Measurements from ENCODE around the gene NOMO2. TPM values are rescaled to one million over a fixed set of nuclear protein-coding genes. Genes with fewer than 3 reads are reported as not detected.
"Not testable (repeated sequence)": the region's sequence is repeated elsewhere in the genome, so short reads cannot be mapped to it uniquely, and the experiment has no call there.

The NOMO2 gene, protein sequence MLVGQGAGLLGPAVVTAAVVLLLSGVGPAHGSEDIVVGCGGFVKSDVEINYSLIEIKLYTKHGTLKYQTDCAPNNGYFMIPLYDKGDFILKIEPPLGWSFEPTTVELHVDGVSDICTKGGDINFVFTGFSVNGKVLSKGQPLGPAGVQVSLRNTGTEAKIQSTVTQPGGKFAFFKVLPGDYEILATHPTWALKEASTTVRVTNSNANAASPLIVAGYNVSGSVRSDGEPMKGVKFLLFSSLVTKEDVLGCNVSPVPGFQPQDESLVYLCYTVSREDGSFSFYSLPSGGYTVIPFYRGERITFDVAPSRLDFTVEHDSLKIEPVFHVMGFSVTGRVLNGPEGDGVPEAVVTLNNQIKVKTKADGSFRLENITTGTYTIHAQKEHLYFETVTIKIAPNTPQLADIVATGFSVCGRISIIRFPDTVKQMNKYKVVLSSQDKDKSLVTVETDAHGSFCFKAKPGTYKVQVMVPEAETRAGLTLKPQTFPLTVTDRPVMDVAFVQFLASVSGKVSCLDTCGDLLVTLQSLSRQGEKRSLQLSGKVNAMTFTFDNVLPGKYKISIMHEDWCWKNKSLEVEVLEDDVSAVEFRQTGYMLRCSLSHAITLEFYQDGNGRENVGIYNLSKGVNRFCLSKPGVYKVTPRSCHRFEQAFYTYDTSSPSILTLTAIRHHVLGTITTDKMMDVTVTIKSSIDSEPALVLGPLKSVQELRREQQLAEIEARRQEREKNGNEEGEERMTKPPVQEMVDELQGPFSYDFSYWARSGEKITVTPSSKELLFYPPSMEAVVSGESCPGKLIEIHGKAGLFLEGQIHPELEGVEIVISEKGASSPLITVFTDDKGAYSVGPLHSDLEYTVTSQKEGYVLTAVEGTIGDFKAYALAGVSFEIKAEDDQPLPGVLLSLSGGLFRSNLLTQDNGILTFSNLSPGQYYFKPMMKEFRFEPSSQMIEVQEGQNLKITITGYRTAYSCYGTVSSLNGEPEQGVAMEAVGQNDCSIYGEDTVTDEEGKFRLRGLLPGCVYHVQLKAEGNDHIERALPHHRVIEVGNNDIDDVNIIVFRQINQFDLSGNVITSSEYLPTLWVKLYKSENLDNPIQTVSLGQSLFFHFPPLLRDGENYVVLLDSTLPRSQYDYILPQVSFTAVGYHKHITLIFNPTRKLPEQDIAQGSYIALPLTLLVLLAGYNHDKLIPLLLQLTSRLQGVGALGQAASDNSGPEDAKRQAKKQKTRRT
- 91.0 and 103 TPM in 2 replicates for total RNA-seq (2012; rRNA removed)

GRCh38 chr16:18561727-18562314 lies at the start of gene NOMO2:
Gene NOMO2, minus strand, starts transcription at chr16:18562097. Its CDS starts 57 bp downstream, at chr16:18562040.
- Histone ChIP-seq H3K4me2 (ENCODE audit: low read length) (peak within 1 kb of the TSS; percentile 63), H3K9ac (ENCODE audit: low read depth, low read length) (peak within 1 kb of the TSS; percentile 58), H3K4me3 (ENCODE audit: low read length) (peak within 1 kb of the TSS; percentile 71)
- H3K27me3 ChIP-seq (ENCODE audit: control insufficient read depth, insufficient read depth, low read length); H3K36me3 ChIP-seq (ENCODE audit: insufficient read depth, low read length); H3K4me1 ChIP-seq (ENCODE audit: control insufficient read depth, insufficient read depth, low read length); H3K9me3 ChIP-seq (replicated peaks; ENCODE audit: low read length): not testable (repeated sequence)

- H3K4me3 ChIP-seq (ENCODE audit: low read length); H3K9ac ChIP-seq (ENCODE audit: low read depth, low read length); H3K9me3 ChIP-seq (replicated peaks; ENCODE audit: low read length); H3K4me2 ChIP-seq (ENCODE audit: low read length); H3K36me3 ChIP-seq (ENCODE audit: insufficient read depth, low read length); H3K4me1 ChIP-seq (ENCODE audit: control insufficient read depth, insufficient read depth, low read length); H3K27me3 ChIP-seq (ENCODE audit: control insufficient read depth, insufficient read depth, low read length): not testable (repeated sequence)
Measured at GRCh38 chr16:18610147-18610803, 48.4 kb upstream of the NOMO2 start.

- not testable (repeated sequence) for H3K4me1 ChIP-seq (ENCODE audit: control insufficient read depth, insufficient read depth, low read length); H3K36me3 ChIP-seq (ENCODE audit: insufficient read depth, low read length); H3K4me3 ChIP-seq (ENCODE audit: low read length); H3K27me3 ChIP-seq (ENCODE audit: control insufficient read depth, insufficient read depth, low read length); H3K9ac ChIP-seq (ENCODE audit: low read depth, low read length); H3K4me2 ChIP-seq (ENCODE audit: low read length); H3K9me3 ChIP-seq (replicated peaks; ENCODE audit: low read length)
Measured at GRCh38 chr16:18608271-18608670, 46.4 kb upstream of the NOMO2 start.

- H3K4me2 ChIP-seq (ENCODE audit: low read length); H3K9me3 ChIP-seq (replicated peaks; ENCODE audit: low read length); H3K4me1 ChIP-seq (ENCODE audit: control insufficient read depth, insufficient read depth, low read length); H3K4me3 ChIP-seq (ENCODE audit: low read length); H3K27me3 ChIP-seq (ENCODE audit: control insufficient read depth, insufficient read depth, low read length); H3K9ac ChIP-seq (ENCODE audit: low read depth, low read length); H3K36me3 ChIP-seq (ENCODE audit: insufficient read depth, low read length): not testable (repeated sequence)
Measured at GRCh38 chr16:18603572-18604246, 41.8 kb upstream of the NOMO2 start.

DNA sequence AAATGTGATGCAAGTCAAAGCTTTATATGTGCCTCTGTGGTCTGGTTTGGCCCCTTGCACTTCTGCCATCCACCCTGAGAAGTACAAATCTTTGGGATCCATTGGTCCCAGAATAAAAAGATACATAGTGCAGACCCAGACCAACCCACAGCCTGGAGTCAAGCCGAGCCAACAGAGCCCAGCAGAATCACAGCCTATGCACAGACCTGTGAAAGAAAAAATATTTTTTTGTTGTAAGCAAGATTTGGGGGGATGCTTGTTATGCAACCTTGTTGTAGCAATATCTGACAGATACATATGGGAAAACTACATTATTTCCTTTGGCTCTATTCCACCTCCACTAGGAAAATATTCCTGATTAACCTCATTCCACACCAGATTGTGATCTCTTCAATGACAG lies 36.7 kb upstream of the NOMO2 start:
- H3K4me3 ChIP-seq (ENCODE audit: low read length); H3K4me1 ChIP-seq (ENCODE audit: control insufficient read depth, insufficient read depth, low read length): not testable (repeated sequence)

DNA sequence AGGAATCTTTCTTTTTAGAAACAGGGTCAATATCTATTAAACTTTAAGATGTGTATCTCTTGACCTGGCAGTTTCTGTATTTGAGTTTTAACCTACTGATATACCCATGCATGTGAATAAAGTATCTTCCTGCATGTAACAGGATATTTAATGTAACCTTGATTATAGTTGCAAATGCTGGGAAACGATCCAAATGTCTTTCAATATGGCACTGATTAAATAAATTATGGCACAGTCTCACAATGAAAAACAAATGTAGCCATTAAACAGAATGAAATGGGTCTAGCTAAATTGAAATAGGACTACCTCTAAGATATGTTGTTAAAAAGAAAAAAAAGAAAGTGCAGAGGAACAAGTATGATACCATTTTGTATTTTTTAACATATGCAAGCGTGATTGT lies 35.8 kb upstream of the NOMO2 start:
- H3K9me3 ChIP-seq (replicated peaks; ENCODE audit: low read length); H3K36me3 ChIP-seq (ENCODE audit: insufficient read depth, low read length); H3K27me3 ChIP-seq (ENCODE audit: control insufficient read depth, insufficient read depth, low read length); H3K4me2 ChIP-seq (ENCODE audit: low read length); H3K4me3 ChIP-seq (ENCODE audit: low read length); H3K9ac ChIP-seq (ENCODE audit: low read depth, low read length); H3K4me1 ChIP-seq (ENCODE audit: control insufficient read depth, insufficient read depth, low read length): not testable (repeated sequence)

More for the DNA sequence above, 36.7 kb upstream of the NOMO2 start:
- not testable (repeated sequence) for H3K9ac ChIP-seq (ENCODE audit: low read depth, low read length); H3K9me3 ChIP-seq (replicated peaks; ENCODE audit: low read length); H3K27me3 ChIP-seq (ENCODE audit: control insufficient read depth, insufficient read depth, low read length); H3K4me2 ChIP-seq (ENCODE audit: low read length); H3K36me3 ChIP-seq (ENCODE audit: insufficient read depth, low read length)

DNA sequence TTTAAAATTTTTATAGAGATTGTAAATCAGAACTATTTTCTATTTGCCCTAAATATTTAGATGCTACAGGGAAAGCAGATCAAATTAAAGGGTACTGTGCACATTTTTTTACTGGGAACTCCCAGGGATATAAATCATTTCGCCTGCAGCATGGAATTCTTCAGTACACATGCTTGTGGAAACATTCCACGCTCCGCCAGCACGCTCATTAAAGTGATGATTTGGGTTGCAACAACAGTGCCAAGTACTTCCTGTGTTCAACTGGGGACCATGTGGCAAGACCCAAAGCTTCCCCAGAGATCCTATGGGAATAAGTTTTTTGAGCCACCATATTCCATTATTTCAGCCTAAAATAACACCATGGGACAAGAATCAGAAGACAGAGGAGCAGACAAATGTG lies 35.4 kb upstream of the NOMO2 start:
- not testable (repeated sequence) for H3K4me2 ChIP-seq (ENCODE audit: low read length)

DNA sequence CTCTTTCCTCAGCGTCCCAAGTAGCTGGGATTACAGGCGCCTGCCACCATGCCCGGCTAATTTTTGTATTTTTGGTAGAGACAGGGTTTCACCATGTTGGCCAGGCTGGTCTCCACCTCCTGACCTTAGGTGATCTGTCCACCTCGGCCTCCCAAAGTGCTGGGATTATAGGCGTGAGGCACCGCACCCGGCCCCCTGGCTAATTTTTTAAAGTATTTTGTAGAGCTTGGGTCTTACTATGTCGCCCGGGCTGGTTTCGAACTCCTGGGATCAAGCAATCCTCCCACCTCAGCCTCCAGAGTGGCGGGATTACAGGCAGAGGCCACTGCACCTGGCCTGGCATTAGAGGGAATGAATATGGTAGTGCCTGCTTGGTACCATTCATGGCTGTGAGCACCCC lies 33.9 kb upstream of the NOMO2 start:
- not testable (repeated sequence) for H3K4me3 ChIP-seq (ENCODE audit: low read length); H3K9ac ChIP-seq (ENCODE audit: low read depth, low read length); H3K27me3 ChIP-seq (ENCODE audit: control insufficient read depth, insufficient read depth, low read length); H3K9me3 ChIP-seq (replicated peaks; ENCODE audit: low read length); H3K4me1 ChIP-seq (ENCODE audit: control insufficient read depth, insufficient read depth, low read length); H3K36me3 ChIP-seq (ENCODE audit: insufficient read depth, low read length); H3K4me2 ChIP-seq (ENCODE audit: low read length)

More for the DNA sequence above, 35.4 kb upstream of the NOMO2 start:
- H3K9me3 ChIP-seq (replicated peaks; ENCODE audit: low read length); H3K4me3 ChIP-seq (ENCODE audit: low read length); H3K4me1 ChIP-seq (ENCODE audit: control insufficient read depth, insufficient read depth, low read length); H3K36me3 ChIP-seq (ENCODE audit: insufficient read depth, low read length); H3K27me3 ChIP-seq (ENCODE audit: control insufficient read depth, insufficient read depth, low read length); H3K9ac ChIP-seq (ENCODE audit: low read depth, low read length): not testable (repeated sequence)

- not testable (repeated sequence) for H3K36me3 ChIP-seq (ENCODE audit: insufficient read depth, low read length); H3K4me3 ChIP-seq (ENCODE audit: low read length); H3K9ac ChIP-seq (ENCODE audit: low read depth, low read length); H3K4me2 ChIP-seq (ENCODE audit: low read length); H3K27me3 ChIP-seq (ENCODE audit: control insufficient read depth, insufficient read depth, low read length); H3K9me3 ChIP-seq (replicated peaks; ENCODE audit: low read length); H3K4me1 ChIP-seq (ENCODE audit: control insufficient read depth, insufficient read depth, low read length)
Measured at GRCh38 chr16:18594880-18595279, 33.0 kb upstream of the NOMO2 start.

DNA sequence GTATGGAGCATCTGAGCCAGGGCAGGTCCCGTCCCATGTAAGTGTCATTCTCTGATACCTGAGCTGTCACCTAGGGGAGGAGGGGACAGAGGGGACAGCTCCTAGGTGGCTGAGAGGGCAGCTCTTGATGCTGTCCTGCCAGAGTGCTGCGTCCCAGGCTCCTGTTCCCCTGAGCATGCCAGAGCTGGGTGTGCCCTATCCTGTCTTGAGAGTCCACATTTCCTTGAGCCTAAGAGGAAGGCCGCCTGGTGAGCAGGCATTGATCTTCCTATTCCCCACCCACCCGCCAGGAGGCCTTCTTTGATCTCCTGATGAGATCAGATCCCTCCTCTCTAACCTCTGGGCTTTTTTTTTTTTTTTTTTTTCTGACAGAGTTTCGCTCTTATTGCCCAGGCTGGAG lies 32.0 kb upstream of the NOMO2 start:
- H3K9ac ChIP-seq (ENCODE audit: low read depth, low read length); H3K36me3 ChIP-seq (ENCODE audit: insufficient read depth, low read length); H3K4me1 ChIP-seq (ENCODE audit: control insufficient read depth, insufficient read depth, low read length); H3K4me3 ChIP-seq (ENCODE audit: low read length); H3K4me2 ChIP-seq (ENCODE audit: low read length); H3K27me3 ChIP-seq (ENCODE audit: control insufficient read depth, insufficient read depth, low read length); H3K9me3 ChIP-seq (replicated peaks; ENCODE audit: low read length): not testable (repeated sequence)
